GM23338 (cell line): ENCODE data around the gene RAD51B. TPM values are rescaled to one million over a fixed set of nuclear protein-coding genes. Genes with fewer than 3 reads are reported as not detected.

ENCODE experiments used
- ATAC-seq: fragments of 200-7000 bp; cut with Tn5 transposase; 3 replicates; pipeline ENCODE4 v1.9.1; 2020
- DNase-seq: peaks from one replicate; pipeline ENCODE4 v3.0.0-alpha.2; 2015; ENCODE audit warnings: low spot score
- H2AFZ ChIP-seq: fragments of 200-600 bp; sonication (generic); 2 replicates; pipeline ENCODE4 v1.8.0; 2016; ENCODE audit warnings: antibody characterized with exemption, mild to moderate bottlenecking, moderate library complexity
- H3F3A ChIP-seq: fragments of 200-600 bp; sonication (generic); replicated peaks from 2 replicates; pipeline ENCODE4 v1.8.0; 2017; ENCODE audit warnings: antibody characterized with exemption, mixed run types, low read depth
- H3K27ac ChIP-seq: fragments of 200-600 bp; sonication (generic); 2 replicates; pipeline ENCODE4 v1.6.1; 2016; ENCODE audit warnings: low read depth
- H3K27me3 ChIP-seq: fragments of 200-600 bp; sonication (generic); 2 replicates; pipeline ENCODE4 v1.8.0; 2016; ENCODE audit warnings: mild to moderate bottlenecking, mixed run types, moderate library complexity; ENCODE audit not compliant: insufficient read depth
- H3K36me3 ChIP-seq: fragments of 200-600 bp; sonication (generic); 2 replicates; pipeline ENCODE4 v1.8.0; 2016; ENCODE audit warnings: mild to moderate bottlenecking; ENCODE audit not compliant: insufficient read depth
- H3K4me1 ChIP-seq: fragments of 200-600 bp; sonication (generic); 2 replicates; pipeline ENCODE4 v1.8.0; 2016; ENCODE audit warnings: mild to moderate bottlenecking, moderate library complexity; ENCODE audit not compliant: insufficient read depth
- H3K4me2 ChIP-seq: fragments of 200-600 bp; sonication (generic); 2 replicates; pipeline ENCODE4 v1.7.1; 2017; ENCODE audit warnings: mixed run types
- H3K4me3 ChIP-seq: fragments of 200-600 bp; sonication (generic); 2 replicates; pipeline ENCODE4 v1.6.1; 2016; ENCODE audit warnings: mixed run types
- H3K79me2 ChIP-seq: fragments of 200-600 bp; sonication (generic); replicated peaks from 2 replicates; pipeline ENCODE4 v1.8.0; 2017; ENCODE audit warnings: mild to moderate bottlenecking; ENCODE audit not compliant: insufficient read depth
- H3K9me2 ChIP-seq: fragments of 200-600 bp; sonication (generic); 2 replicates; pipeline ENCODE4 v1.8.0; 2017; ENCODE audit not compliant: insufficient read depth
- H4K20me1 ChIP-seq: fragments of 200-600 bp; sonication (generic); replicated peaks from 2 replicates; pipeline ENCODE4 v1.8.0; 2017; ENCODE audit warnings: mild to moderate bottlenecking; ENCODE audit not compliant: insufficient read depth
- H3K27ac Mint-ChIP-seq: 2 replicates; pipeline ENCODE4 v1.8.0; 2020; ENCODE audit warnings: inconsistent platforms, mild to moderate bottlenecking, moderate library complexity, mixed read lengths
- H3K27me3 Mint-ChIP-seq: 3 replicates; pipeline ENCODE4 v1.8.0; 2022; ENCODE audit warnings: low read depth, mild to moderate bottlenecking, moderate library complexity, mixed read lengths, inconsistent platforms; ENCODE audit not compliant: insufficient read depth, poor library complexity
- H3K36me3 Mint-ChIP-seq: 3 replicates; pipeline ENCODE4 v1.8.0; 2021; ENCODE audit warnings: low read depth, mild to moderate bottlenecking, inconsistent platforms, moderate library complexity, mixed read lengths
- H3K4me1 Mint-ChIP-seq: 3 replicates; pipeline ENCODE4 v1.8.0; 2020; ENCODE audit warnings: mild to moderate bottlenecking, inconsistent platforms, mixed read lengths
- H3K4me3 Mint-ChIP-seq: 3 replicates; pipeline ENCODE4 v1.8.0; 2021; ENCODE audit warnings: moderate library complexity, mild to moderate bottlenecking, inconsistent platforms, mixed read lengths
- H3K9me3 Mint-ChIP-seq: 3 replicates; pipeline ENCODE4 v1.8.0; 2020; ENCODE audit warnings: moderate library complexity, mild to moderate bottlenecking, inconsistent platforms, mixed read lengths
- CREB1 ChIP-seq: fragments of 250-450 bp; sonication (Bioruptor Pico); IDR thresholded peaks from 2 replicates; pipeline ENCODE4 v1.5.0; 2020; ENCODE audit warnings: low read depth, mild to moderate bottlenecking, moderate library complexity
- EZH2 ChIP-seq: fragments of 200-600 bp; sonication (generic); IDR thresholded peaks from one replicate; pipeline ENCODE4 v1.8.0; 2017; ENCODE audit warnings: antibody characterized with exemption, mild to moderate bottlenecking, low read depth; ENCODE audit not compliant: unreplicated experiment
- EZH2phosphoT487 ChIP-seq: fragments of 200-600 bp; sonication (generic); IDR thresholded peaks from one replicate; pipeline ENCODE4 v1.8.1; 2018; ENCODE audit warnings: antibody characterized with exemption; ENCODE audit not compliant: unreplicated experiment
- JUNB ChIP-seq: IDR thresholded peaks from one replicate; pipeline ENCODE4 v1.6.1; 2016; ENCODE audit warnings: antibody characterized with exemption; ENCODE audit not compliant: unreplicated experiment
- NANOG ChIP-seq: IDR thresholded peaks from 2 replicates; pipeline ENCODE4 v1.6.1; 2016; ENCODE audit warnings: antibody characterized with exemption, borderline replicate concordance
- POLR2AphosphoS5 ChIP-seq: IDR thresholded peaks from 2 replicates; pipeline ENCODE4 v1.6.1; 2016; ENCODE audit warnings: antibody characterized with exemption, low read depth
- STAT1 ChIP-seq: IDR thresholded peaks from one replicate; pipeline ENCODE4 v1.6.1; 2016; ENCODE audit warnings: antibody characterized with exemption; ENCODE audit not compliant: unreplicated experiment
- ZNF114 ChIP-seq: fragments of 250-450 bp; sonication (Bioruptor Pico); IDR thresholded peaks from 2 replicates; pipeline ENCODE4 v1.5.0; 2020; ENCODE audit warnings: mild to moderate bottlenecking, moderate library complexity
- ZNF331 ChIP-seq: fragments of 250-450 bp; sonication (Bioruptor Pico); IDR thresholded peaks from 2 replicates; pipeline ENCODE4 v1.5.0; 2020; ENCODE audit warnings: low read depth, mild to moderate bottlenecking, moderate library complexity
- polyA plus RNA-seq: library from polyadenylated mRNA; unstranded; fragments of >200 nt; fragmentation: Nextera tagmentation; extraction: Ambion mirVana; gene quantifications from 2 replicates; pipeline ENCODE4 v1.2.1, GENCODE V29; 2016
- total RNA-seq: library from RNA; depleted of rRNA; stranded (reverse); fragments of >200 nt; shearing (Covaris generic); gene quantifications from 2 replicates; pipeline ENCODE4 v1.2.3, GENCODE V29; 2014
- TF ChIP-seq, protein P1 (sequence below): IDR thresholded peaks from one replicate; pipeline ENCODE4 v1.6.1; 2018; ENCODE audit warnings: antibody characterized with exemption; ENCODE audit not compliant: unreplicated experiment
- TF ChIP-seq, protein P2 (sequence below), 2 experiments: fragments of 200-600 bp in 1 of 2; sonication (generic) in 1 of 2; conservative IDR thresholded peaks; 2 replicates each; pipeline versions ENCODE4 v1.5.1 to v1.6.1; 2016 to 2017; ENCODE audit warnings: antibody characterized with exemption in 2 of 2, low read depth in 2 of 2, mild to moderate bottlenecking in 2 of 2, moderate library complexity in 1 of 2
- TF ChIP-seq, protein P3 (sequence below): IDR thresholded peaks from 2 replicates; pipeline ENCODE4 v1.6.1; 2016; ENCODE audit warnings: antibody characterized with exemption
- TF ChIP-seq, protein P4 (sequence below): fragments of 250-450 bp; sonication (Bioruptor Pico); IDR thresholded peaks from 2 replicates; pipeline ENCODE4 v1.5.0; 2020; ENCODE audit warnings: mild to moderate bottlenecking, moderate library complexity

The RAD51B gene
- total and polyA plus RNA-seq, 2 experiments from 2014 or later, result 15.7 to 29.1 TPM

DNA sequence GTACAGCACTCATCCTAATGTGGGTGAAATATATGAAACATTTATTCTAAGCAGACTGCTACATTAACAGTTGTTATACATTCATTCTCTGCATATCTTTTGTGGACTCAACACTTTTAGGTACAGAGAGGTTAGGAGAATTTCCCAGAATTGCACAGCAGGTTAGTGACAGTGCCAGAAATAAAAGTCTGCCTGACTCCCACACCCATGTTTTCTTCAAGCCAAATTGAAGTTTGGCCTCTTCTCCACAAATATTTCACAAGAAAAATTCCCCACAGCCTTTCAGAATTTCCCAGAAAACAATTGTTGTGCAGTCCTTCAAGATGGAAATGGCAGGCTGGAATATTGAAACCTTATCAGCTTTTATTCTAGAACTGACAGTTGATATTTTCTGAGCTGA is 464.8 kb downstream of the RAD51B start:
- H3K4me1 ChIP-seq, result peaks cover 3% of the 10 kb centered on the region; the same call in 1 of the 2 replicates
- no peaks in the 10 kb centered on the region for H4K20me1 ChIP-seq
- no peak overlapping the region for H3K4me2 ChIP-seq
- no peaks in the 10 kb centered on the region for H3K79me2 ChIP-seq
- no peak overlapping the region for H3K27ac ChIP-seq
- H2AFZ ChIP-seq, result no peak overlapping the region
- Mint-ChIP-seq H3K27me3 (no peaks in the 10 kb centered on the region), H3K4me3 (no peak overlapping the region), H3K27ac (no peak overlapping the region), H3K4me1 (peaks cover 19% of the 10 kb centered on the region), H3K36me3 (no peaks in the 10 kb centered on the region), H3K9me3 (no peaks in the 10 kb centered on the region)
- H3F3A ChIP-seq, result no peaks in the 10 kb centered on the region
- no peaks in the 10 kb centered on the region for H3K9me2 ChIP-seq
- no peak for DNase-seq
- H3K27me3 ChIP-seq, result no peaks in the 10 kb centered on the region
- no peak for ATAC-seq
- TF ChIP-seq, protein P1, sequence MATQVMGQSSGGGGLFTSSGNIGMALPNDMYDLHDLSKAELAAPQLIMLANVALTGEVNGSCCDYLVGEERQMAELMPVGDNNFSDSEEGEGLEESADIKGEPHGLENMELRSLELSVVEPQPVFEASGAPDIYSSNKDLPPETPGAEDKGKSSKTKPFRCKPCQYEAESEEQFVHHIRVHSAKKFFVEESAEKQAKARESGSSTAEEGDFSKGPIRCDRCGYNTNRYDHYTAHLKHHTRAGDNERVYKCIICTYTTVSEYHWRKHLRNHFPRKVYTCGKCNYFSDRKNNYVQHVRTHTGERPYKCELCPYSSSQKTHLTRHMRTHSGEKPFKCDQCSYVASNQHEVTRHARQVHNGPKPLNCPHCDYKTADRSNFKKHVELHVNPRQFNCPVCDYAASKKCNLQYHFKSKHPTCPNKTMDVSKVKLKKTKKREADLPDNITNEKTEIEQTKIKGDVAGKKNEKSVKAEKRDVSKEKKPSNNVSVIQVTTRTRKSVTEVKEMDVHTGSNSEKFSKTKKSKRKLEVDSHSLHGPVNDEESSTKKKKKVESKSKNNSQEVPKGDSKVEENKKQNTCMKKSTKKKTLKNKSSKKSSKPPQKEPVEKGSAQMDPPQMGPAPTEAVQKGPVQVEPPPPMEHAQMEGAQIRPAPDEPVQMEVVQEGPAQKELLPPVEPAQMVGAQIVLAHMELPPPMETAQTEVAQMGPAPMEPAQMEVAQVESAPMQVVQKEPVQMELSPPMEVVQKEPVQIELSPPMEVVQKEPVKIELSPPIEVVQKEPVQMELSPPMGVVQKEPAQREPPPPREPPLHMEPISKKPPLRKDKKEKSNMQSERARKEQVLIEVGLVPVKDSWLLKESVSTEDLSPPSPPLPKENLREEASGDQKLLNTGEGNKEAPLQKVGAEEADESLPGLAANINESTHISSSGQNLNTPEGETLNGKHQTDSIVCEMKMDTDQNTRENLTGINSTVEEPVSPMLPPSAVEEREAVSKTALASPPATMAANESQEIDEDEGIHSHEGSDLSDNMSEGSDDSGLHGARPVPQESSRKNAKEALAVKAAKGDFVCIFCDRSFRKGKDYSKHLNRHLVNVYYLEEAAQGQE, result no peak
- TF ChIP-seq EZH2, result no peak
- no peak for TF ChIP-seq NANOG
- TF ChIP-seq, protein P2, sequence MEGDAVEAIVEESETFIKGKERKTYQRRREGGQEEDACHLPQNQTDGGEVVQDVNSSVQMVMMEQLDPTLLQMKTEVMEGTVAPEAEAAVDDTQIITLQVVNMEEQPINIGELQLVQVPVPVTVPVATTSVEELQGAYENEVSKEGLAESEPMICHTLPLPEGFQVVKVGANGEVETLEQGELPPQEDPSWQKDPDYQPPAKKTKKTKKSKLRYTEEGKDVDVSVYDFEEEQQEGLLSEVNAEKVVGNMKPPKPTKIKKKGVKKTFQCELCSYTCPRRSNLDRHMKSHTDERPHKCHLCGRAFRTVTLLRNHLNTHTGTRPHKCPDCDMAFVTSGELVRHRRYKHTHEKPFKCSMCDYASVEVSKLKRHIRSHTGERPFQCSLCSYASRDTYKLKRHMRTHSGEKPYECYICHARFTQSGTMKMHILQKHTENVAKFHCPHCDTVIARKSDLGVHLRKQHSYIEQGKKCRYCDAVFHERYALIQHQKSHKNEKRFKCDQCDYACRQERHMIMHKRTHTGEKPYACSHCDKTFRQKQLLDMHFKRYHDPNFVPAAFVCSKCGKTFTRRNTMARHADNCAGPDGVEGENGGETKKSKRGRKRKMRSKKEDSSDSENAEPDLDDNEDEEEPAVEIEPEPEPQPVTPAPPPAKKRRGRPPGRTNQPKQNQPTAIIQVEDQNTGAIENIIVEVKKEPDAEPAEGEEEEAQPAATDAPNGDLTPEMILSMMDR (conservative IDR thresholded peaks at IDR 0.05; ENCODE audit: low read depth in 2 of 2), result no peak
- TF ChIP-seq JUNB, result no peak
- TF ChIP-seq STAT1, result no peak
- no peak for TF ChIP-seq ZNF331 (CRISPR knock-in tag)
- no peak for TF ChIP-seq POLR2AphosphoS5
- TF ChIP-seq, protein P3, sequence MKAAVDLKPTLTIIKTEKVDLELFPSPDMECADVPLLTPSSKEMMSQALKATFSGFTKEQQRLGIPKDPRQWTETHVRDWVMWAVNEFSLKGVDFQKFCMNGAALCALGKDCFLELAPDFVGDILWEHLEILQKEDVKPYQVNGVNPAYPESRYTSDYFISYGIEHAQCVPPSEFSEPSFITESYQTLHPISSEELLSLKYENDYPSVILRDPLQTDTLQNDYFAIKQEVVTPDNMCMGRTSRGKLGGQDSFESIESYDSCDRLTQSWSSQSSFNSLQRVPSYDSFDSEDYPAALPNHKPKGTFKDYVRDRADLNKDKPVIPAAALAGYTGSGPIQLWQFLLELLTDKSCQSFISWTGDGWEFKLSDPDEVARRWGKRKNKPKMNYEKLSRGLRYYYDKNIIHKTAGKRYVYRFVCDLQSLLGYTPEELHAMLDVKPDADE, result no peak
- TF ChIP-seq CREB1 (CRISPR knock-in tag), result no peak
- TF ChIP-seq, protein P4, sequence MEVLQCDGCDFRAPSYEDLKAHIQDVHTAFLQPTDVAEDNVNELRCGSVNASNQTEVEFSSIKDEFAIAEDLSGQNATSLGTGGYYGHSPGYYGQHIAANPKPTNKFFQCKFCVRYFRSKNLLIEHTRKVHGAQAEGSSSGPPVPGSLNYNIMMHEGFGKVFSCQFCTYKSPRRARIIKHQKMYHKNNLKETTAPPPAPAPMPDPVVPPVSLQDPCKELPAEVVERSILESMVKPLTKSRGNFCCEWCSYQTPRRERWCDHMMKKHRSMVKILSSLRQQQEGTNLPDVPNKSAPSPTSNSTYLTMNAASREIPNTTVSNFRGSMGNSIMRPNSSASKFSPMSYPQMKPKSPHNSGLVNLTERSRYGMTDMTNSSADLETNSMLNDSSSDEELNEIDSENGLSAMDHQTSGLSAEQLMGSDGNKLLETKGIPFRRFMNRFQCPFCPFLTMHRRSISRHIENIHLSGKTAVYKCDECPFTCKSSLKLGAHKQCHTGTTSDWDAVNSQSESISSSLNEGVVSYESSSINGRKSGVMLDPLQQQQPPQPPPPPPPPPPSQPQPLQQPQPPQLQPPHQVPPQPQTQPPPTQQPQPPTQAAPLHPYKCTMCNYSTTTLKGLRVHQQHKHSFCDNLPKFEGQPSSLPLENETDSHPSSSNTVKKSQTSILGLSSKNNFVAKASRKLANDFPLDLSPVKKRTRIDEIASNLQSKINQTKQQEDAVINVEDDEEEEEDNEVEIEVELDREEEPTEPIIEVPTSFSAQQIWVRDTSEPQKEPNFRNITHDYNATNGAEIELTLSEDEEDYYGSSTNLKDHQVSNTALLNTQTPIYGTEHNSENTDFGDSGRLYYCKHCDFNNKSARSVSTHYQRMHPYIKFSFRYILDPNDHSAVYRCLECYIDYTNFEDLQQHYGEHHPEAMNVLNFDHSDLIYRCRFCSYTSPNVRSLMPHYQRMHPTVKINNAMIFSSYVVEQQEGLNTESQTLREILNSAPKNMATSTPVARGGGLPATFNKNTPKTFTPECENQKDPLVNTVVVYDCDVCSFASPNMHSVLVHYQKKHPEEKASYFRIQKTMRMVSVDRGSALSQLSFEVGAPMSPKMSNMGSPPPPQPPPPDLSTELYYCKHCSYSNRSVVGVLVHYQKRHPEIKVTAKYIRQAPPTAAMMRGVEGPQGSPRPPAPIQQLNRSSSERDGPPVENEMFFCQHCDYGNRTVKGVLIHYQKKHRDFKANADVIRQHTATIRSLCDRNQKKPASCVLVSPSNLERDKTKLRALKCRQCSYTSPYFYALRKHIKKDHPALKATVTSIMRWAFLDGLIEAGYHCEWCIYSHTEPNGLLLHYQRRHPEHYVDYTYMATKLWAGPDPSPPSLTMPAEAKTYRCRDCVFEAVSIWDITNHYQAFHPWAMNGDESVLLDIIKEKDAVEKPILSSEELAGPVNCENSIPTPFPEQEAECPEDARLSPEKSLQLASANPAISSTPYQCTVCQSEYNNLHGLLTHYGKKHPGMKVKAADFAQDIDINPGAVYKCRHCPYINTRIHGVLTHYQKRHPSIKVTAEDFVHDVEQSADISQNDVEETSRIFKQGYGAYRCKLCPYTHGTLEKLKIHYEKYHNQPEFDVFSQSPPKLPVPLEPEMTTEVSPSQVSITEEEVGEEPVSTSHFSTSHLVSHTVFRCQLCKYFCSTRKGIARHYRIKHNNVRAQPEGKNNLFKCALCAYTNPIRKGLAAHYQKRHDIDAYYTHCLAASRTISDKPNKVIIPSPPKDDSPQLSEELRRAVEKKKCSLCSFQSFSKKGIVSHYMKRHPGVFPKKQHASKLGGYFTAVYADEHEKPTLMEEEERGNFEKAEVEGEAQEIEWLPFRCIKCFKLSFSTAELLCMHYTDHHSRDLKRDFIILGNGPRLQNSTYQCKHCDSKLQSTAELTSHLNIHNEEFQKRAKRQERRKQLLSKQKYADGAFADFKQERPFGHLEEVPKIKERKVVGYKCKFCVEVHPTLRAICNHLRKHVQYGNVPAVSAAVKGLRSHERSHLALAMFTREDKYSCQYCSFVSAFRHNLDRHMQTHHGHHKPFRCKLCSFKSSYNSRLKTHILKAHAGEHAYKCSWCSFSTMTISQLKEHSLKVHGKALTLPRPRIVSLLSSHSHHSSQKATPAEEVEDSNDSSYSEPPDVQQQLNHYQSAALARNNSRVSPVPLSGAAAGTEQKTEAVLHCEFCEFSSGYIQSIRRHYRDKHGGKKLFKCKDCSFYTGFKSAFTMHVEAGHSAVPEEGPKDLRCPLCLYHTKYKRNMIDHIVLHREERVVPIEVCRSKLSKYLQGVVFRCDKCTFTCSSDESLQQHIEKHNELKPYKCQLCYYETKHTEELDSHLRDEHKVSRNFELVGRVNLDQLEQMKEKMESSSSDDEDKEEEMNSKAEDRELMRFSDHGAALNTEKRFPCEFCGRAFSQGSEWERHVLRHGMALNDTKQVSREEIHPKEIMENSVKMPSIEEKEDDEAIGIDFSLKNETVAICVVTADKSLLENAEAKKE (CRISPR knock-in tag), result no peak
- no peak for TF ChIP-seq ZNF114 (CRISPR knock-in tag)
- TF ChIP-seq EZH2phosphoT487, result no peak
- no peaks in the 10 kb centered on the region for H3K36me3 ChIP-seq
- H3K4me3 ChIP-seq, result no peak overlapping the region
